ENCODE results near the gene OGFOD3.

OGFOD3 gene

GRCh38 chr17:82411396-82412053 lies 6.9 kb downstream of the OGFOD3 start:
- TF ChIP-seq TCF12 (IDR thresholded peaks at IDR 0.05; ENCODE audit: low read depth) (no peak), YY1 (IDR thresholded peaks at IDR 0.05; ENCODE audit: low read depth) (no peak), REST (IDR thresholded peaks at IDR 0.05; ENCODE audit: low read depth) (no peak)

GRCh38 chr17:82410014-82410716 lies 8.2 kb downstream of the OGFOD3 start:
- no peak for TF ChIP-seq NFIC (IDR thresholded peaks at IDR 0.05)
- TF ChIP-seq MAX (IDR thresholded peaks at IDR 0.05), result no peak
- no peak for TF ChIP-seq CREB1 (IDR thresholded peaks at IDR 0.05; ENCODE audit: low read depth)

- TF ChIP-seq TAF1 (IDR thresholded peaks at IDR 0.05; ENCODE audit: low read depth) (no peak), EP300 (IDR thresholded peaks at IDR 0.05; ENCODE audit: borderline replicate concordance) (no peak), TEAD4 (IDR thresholded peaks at IDR 0.05) (no peak), USF1 (IDR thresholded peaks at IDR 0.05) (no peak)
Observed at GRCh38 chr17:82408938-82409318, 9.5 kb downstream of the OGFOD3 start.

GRCh38 chr17:82408288-82408937 lies 10.0 kb downstream of the OGFOD3 start:
- TF ChIP-seq RAD21 (IDR thresholded peaks at IDR 0.05; ENCODE audit: low read depth) (no peak), CEBPB (IDR thresholded peaks at IDR 0.05) (no peak), USF1 (IDR thresholded peaks at IDR 0.05) (no peak)

GRCh38 chr17:82407255-82407654 lies 11.1 kb downstream of the OGFOD3 start:
- TF ChIP-seq RAD21 (IDR thresholded peaks at IDR 0.05; ENCODE audit: low read depth), result no peak
- no peak for TF ChIP-seq EGR1 (IDR thresholded peaks at IDR 0.05)
- TF ChIP-seq ZBTB7A (IDR thresholded peaks at IDR 0.05; ENCODE audit: low read depth), result no peak
- TF ChIP-seq USF1 (IDR thresholded peaks at IDR 0.05), result no peak

- TF ChIP-seq CREB1 (IDR thresholded peaks at IDR 0.05; ENCODE audit: low read depth), result no peak
Observed at GRCh38 chr17:82406131-82406671, 12.2 kb downstream of the OGFOD3 start.

GRCh38 chr17:82405051-82405450 lies 13.3 kb downstream of the OGFOD3 start:
- TF ChIP-seq TEAD4 (IDR thresholded peaks at IDR 0.05) (no peak), USF1 (IDR thresholded peaks at IDR 0.05) (no peak), YY1 (IDR thresholded peaks at IDR 0.05; ENCODE audit: low read depth) (no peak), ZBTB7A (IDR thresholded peaks at IDR 0.05; ENCODE audit: low read depth) (no peak), TAF1 (IDR thresholded peaks at IDR 0.05; ENCODE audit: low read depth) (no peak), REST (IDR thresholded peaks at IDR 0.05; ENCODE audit: low read depth) (no peak), CEBPB (IDR thresholded peaks at IDR 0.05) (no peak), NFIC (IDR thresholded peaks at IDR 0.05) (no peak), EGR1 (IDR thresholded peaks at IDR 0.05) (no peak), FOXM1 (IDR thresholded peaks at IDR 0.05; ENCODE audit: borderline replicate concordance, low read depth) (no peak), EP300 (IDR thresholded peaks at IDR 0.05; ENCODE audit: borderline replicate concordance) (no peak), CREB1 (IDR thresholded peaks at IDR 0.05; ENCODE audit: low read depth) (no peak), TCF12 (IDR thresholded peaks at IDR 0.05; ENCODE audit: low read depth) (no peak), MAX (IDR thresholded peaks at IDR 0.05) (no peak), RAD21 (IDR thresholded peaks at IDR 0.05; ENCODE audit: low read depth) (no peak)

All from Ishikawa (cell line).